Gastroesophageal sphincter (tissue), 3 donors: ENCODE measurements around the gene PPP1R26.

Source experiments
- CTCF ChIP-seq, 4 experiments: fragments of 200-600 bp in 2 of 4; fragments of 450-650 bp in 2 of 4; sonication (generic) in 1 of 4; IDR thresholded peaks; one replicate each; pipeline ENCODE4 v1.5.1; 2017 to 2019; ENCODE audit warnings: antibody characterized with exemption in 4 of 4, mild to moderate bottlenecking in 2 of 4, moderate library complexity in 2 of 4
- POLR2A ChIP-seq, 2 donors: fragments of 450-650 bp; IDR thresholded peaks; one replicate each; pipeline ENCODE4 v1.6.1; 2017; ENCODE audit warnings: antibody characterized with exemption in 2 of 2, mild to moderate bottlenecking in 2 of 2, moderate library complexity in 1 of 2

- TF ChIP-seq CTCF (IDR thresholded peaks at IDR 0.05) (no peak), POLR2A (IDR thresholded peaks at IDR 0.05) (no peak)
Measured at GRCh38 chr9:135485832-135486231, 6.2 kb downstream of the PPP1R26 start.
